GM20000 (cell line): Measurements from ENCODE around the gene NELL1.

ENCODE experiments used
- DNase-seq: peaks from one replicate; pipeline ENCODE4 v3.0.0; 2012; ENCODE audit warnings: low spot score
- TF ChIP-seq, protein P1 (sequence below): IDR thresholded peaks from 2 replicates; pipeline ENCODE4 v1.5.1; 2012; ENCODE audit warnings: mild to moderate bottlenecking, control low read depth; ENCODE audit errors: extremely low read depth, missing control alignments

NELL1 gene

DNA sequence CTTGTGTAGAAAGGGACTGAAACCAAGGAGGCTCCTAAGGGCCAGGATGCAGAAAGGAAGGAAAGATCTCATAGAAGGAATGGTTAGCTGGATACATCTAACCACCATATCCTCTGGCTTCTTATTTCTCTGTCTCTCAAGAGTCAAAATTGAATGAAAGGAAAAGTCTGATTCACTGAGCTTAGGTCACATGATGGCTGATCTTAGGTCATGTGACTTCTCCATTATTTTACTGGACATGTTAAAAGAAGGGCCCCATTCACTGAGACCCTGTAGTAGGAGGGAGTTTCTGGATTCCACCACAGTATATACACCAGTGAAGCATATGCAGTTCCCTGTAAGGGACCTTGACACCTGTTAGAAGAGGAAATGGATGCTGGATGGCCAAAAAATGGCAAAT is 516.6 kb downstream of the NELL1 start:
- no peak for DNase-seq
- TF ChIP-seq, protein P1, sequence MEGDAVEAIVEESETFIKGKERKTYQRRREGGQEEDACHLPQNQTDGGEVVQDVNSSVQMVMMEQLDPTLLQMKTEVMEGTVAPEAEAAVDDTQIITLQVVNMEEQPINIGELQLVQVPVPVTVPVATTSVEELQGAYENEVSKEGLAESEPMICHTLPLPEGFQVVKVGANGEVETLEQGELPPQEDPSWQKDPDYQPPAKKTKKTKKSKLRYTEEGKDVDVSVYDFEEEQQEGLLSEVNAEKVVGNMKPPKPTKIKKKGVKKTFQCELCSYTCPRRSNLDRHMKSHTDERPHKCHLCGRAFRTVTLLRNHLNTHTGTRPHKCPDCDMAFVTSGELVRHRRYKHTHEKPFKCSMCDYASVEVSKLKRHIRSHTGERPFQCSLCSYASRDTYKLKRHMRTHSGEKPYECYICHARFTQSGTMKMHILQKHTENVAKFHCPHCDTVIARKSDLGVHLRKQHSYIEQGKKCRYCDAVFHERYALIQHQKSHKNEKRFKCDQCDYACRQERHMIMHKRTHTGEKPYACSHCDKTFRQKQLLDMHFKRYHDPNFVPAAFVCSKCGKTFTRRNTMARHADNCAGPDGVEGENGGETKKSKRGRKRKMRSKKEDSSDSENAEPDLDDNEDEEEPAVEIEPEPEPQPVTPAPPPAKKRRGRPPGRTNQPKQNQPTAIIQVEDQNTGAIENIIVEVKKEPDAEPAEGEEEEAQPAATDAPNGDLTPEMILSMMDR = no peak

DNA sequence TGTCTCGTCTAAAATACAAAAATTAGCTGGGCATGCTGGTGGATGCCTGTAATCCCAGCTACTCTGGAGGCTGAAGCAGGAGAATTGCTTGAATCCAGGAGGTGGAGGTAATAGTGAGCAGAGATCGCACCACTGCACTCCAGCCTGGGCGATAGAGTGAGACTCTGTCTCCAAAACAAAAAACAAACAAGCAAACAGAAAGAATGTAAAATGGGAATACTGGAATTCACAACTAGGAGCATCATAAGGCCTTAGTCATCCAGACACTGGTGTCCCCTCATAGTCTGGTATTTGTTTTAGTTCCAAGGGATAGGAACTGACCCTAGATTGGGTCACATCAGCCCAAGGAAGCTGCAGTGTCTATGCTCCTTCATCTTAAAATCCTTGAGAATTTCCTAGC is 520.8 kb downstream of the NELL1 start:
- TF ChIP-seq, protein P1 = no peak
- no peak for DNase-seq

DNA sequence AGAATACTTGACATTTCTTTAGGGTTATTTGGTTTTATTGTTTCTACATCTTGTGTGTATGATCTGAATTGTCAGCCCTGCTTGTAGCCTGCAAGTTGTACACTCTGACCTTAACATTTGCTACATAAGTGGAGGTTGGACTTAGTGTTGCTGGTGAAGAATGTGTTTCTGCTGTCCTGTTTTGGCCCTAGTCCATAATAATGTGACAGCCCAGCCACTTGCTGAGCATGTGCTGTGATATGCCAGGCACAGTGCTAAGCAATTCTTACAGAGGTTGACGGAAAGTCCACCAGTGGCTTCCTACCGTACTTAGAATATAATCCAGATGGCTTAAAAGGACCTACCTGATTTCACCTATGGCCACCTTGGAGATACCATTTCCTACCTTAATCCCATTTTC is 526.6 kb downstream of the NELL1 start:
- TF ChIP-seq, protein P1 = no peak
- DNase-seq = no peak

DNA sequence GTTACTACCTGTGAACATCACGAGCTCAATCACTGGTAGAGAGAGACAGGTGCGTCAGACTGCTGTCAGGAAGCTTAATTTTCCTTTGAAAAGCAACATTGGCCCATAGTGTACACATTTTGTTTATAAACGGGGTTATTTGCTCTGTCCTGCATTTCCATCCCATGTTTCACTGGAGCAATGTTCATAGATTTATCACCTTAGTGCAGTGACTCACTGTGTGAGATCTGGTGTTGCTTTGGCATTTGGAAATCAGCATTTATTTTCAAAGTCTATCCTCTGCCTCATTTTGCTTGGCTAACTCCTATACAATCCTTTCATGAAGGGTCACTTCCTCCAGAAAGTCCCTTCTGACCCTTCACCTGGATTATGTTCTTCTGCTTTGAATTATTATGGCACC is 529.1 kb downstream of the NELL1 start:
- TF ChIP-seq, protein P1 = no peak
- DNase-seq = no peak

DNA sequence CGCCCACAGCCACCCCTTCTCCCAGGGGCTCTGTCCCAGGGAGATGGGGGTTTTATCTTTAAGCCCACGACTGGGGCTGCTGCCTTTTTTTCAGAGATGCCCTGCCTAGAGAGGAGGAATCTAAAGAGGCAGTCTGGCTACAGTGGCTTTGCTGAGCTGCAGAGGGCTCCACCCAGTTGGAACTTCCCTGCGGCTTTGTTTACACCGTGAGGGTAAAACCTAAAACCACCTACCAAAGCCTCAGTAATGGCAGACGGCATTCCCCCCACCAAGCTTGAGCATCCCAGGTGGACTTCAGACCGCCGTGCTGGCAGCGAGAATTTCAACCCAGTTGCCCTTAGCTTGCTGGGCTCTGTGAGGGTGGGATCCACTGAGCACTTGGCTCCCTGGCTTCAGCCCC is 535.8 kb downstream of the NELL1 start:
- DNase-seq = no peak
- TF ChIP-seq, protein P1 = no peak

DNA sequence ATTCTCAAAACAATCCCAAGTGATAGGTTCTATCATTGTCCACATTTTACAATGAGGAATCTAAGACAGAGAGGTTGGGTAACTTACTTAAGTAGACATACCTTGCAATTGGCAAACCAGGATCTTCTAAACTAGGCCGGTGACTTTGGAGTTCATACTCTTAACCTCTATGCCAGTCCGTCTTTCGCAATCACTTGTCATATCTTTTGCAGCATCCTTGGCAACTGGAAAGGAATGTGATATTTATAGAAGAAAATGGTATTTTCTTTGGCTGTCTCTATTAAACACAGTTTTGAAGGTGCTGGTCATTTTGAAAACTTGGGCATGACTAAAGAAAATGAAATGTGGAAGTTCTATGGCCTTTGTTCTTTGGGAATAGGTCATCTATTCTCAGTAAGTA is 556.5 kb downstream of the NELL1 start:
- no peak for DNase-seq
- TF ChIP-seq, protein P1 = no peak

DNA sequence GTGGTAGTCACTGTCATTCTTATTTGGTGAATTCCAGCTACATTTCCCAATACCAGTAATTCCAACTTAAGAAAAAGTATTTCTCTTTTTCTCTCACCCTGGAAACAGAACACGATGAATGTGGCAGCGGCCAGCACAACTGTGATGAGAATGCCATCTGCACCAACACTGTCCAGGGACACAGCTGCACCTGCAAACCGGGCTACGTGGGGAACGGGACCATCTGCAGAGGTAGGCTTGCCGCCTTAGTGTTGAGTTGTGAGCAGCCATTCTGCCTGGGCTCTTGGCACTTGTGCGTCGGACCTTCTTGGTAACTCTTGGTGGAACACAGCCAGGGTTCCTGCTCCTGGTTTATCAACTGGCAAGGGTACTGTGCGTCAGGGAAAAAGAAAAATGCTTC is 559.8 kb downstream of the NELL1 start:
- TF ChIP-seq, protein P1 = no peak
- no peak for DNase-seq

DNA sequence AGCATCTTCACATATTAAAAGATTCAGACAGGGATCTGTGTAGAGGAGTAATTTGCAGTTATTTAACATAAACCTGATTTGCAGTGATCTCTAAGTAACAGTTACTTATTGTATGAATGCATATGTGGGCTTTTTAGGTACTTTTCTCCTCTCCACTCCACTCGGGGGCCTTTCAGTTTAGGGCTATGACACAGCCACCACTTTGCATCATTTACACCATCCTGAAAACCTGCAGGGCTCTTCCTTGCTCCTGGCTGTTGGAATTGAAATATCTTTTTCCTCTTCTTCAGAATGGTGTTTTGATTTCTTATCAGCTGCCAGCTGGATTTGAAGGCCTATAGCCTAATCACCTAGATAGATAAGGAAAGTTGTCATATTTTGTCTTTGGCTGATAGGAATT is 580.8 kb downstream of the NELL1 start:
- TF ChIP-seq, protein P1 = no peak
- DNase-seq = no peak
